GM12878 (cell line): Measurements from ENCODE around the gene NPM3.

Source experiments
- EP300 ChIP-seq, 2 experiments: fragments of 150-350 bp in 1 of 2; IDR thresholded peaks; 2 replicates each; pipeline ENCODE4 v1.6.1; 2011 to 2012; ENCODE audit warnings: low read depth in 2 of 2, low read length in 2 of 2, borderline replicate concordance in 1 of 2, improper control_type of control experiment in 1 of 2, inconsistent platforms in 1 of 2; ENCODE audit not compliant: control insufficient read depth in 1 of 2
- MTA3 ChIP-seq: IDR thresholded peaks from 2 replicates; pipeline ENCODE4 v1.6.1; 2012; ENCODE audit warnings: low read length, inconsistent platforms, borderline replicate concordance
- POLR2A ChIP-seq: IDR thresholded peaks from 2 replicates; pipeline ENCODE4 v1.6.1; 2011; ENCODE audit warnings: low read depth, mild to moderate bottlenecking, low read length
- SMAD1 ChIP-seq: fragments of 450-650 bp; IDR thresholded peaks from 2 replicates; pipeline ENCODE4 v1.6.1; 2018; ENCODE audit warnings: mild to moderate bottlenecking, low read depth; ENCODE audit not compliant: partially characterized antibody
- SMARCA5 ChIP-seq: fragments of 450-650 bp; IDR thresholded peaks from 2 replicates; pipeline ENCODE4 v1.6.1; 2017; ENCODE audit warnings: mild to moderate bottlenecking
- SREBF2 ChIP-seq: IDR thresholded peaks from 2 replicates; pipeline ENCODE4 v1.6.1; 2012; ENCODE audit warnings: mild to moderate bottlenecking, low read length
- TAF1 ChIP-seq: IDR thresholded peaks from 2 replicates; pipeline ENCODE4 v1.6.1; 2011; ENCODE audit warnings: mild to moderate bottlenecking, low read depth, low read length, borderline replicate concordance
- TARDBP ChIP-seq: IDR thresholded peaks from 2 replicates; pipeline ENCODE4 v1.6.1; 2016; ENCODE audit warnings: borderline replicate concordance
- ZNF274 ChIP-seq: IDR thresholded peaks from one replicate; pipeline ENCODE4 v1.8.0; 2011; ENCODE audit not compliant: insufficient read length, insufficient read depth
- TF ChIP-seq, protein P1 (sequence below): IDR thresholded peaks from 2 replicates; pipeline ENCODE4 v1.6.1; 2012; ENCODE audit warnings: low read depth, low read length, improper control_type of control experiment
- TF ChIP-seq, protein P2 (sequence below): fragments of 450-650 bp; IDR thresholded peaks from 2 replicates; pipeline ENCODE4 v1.6.1; 2016; ENCODE audit warnings: mild to moderate bottlenecking, moderate library complexity, borderline replicate concordance
- TF ChIP-seq, protein P3 (sequence below), 3 experiments: IDR thresholded peaks in 2 of 3; conservative IDR thresholded peaks in 1 of 3; 2 replicates each; pipeline ENCODE4 v1.5.1; 2011; ENCODE audit warnings: low read depth in 3 of 3, low read length in 3 of 3, mild to moderate bottlenecking in 3 of 3, control low read depth in 2 of 3, moderate library complexity in 2 of 3, inconsistent platforms in 1 of 3, mixed read lengths in 1 of 3; ENCODE audit not compliant: control insufficient read depth in 2 of 3, insufficient read depth in 1 of 3; ENCODE audit errors: extremely low read depth in 1 of 3
- TF ChIP-seq, protein P4 (sequence below): IDR thresholded peaks from 2 replicates; pipeline ENCODE4 v1.6.1; 2011; ENCODE audit warnings: low read depth, low read length, improper control_type of control experiment, borderline replicate concordance

DNA sequence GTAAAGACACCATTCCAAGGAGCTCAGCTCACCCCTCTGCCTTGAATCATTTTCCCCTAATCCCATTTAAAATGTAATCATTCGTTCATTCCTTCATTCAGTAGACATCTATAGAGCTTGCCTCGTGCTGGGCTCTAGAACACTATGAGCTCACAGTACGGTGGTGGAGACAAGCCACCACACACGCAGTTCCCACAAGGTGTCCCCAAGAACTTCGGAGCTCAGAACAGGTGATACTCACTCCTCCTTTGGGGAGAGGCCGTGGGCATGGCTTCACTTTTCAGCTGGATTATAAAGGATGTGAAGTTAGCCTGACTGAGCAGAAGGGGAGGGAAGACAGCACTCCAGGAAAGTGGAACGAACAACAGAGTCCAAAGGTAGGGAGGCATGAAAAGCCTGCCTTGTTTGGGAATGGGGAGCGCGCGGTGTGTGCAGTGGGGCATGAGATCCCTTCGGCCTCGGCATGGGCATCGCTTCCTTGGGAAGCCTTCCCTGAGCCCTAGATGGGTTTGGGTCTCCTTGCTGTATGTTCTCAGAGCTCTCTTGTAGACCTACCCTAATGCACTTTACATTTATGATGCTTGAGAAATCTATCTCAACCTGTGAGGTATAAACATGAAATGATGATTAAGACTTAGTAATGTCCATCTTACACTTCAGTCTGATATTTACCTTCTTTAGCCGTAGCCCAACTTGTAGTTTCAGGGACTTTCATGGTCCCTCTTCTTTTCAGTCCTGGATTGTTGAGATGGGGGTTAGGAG lies 35.8 kb upstream of the NPM3 start:
- TF ChIP-seq POLR2A, result peak; percentile 47
- no peak for TF ChIP-seq SREBF2
- no peak for TF ChIP-seq EP300 (IDR thresholded peaks at IDR 0.05; ENCODE audit: borderline replicate concordance in 1 of 2, control insufficient read depth in 1 of 2, low read depth in 2 of 2, low read length in 2 of 2)
- TF ChIP-seq, protein P1, sequence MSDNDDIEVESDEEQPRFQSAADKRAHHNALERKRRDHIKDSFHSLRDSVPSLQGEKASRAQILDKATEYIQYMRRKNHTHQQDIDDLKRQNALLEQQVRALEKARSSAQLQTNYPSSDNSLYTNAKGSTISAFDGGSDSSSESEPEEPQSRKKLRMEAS, result no peak; the same call in 1 of the 2 replicates
- TF ChIP-seq TAF1, result no peak
- TF ChIP-seq SMARCA5, result no peak
- no peak for TF ChIP-seq SMAD1
- TF ChIP-seq, protein P2, sequence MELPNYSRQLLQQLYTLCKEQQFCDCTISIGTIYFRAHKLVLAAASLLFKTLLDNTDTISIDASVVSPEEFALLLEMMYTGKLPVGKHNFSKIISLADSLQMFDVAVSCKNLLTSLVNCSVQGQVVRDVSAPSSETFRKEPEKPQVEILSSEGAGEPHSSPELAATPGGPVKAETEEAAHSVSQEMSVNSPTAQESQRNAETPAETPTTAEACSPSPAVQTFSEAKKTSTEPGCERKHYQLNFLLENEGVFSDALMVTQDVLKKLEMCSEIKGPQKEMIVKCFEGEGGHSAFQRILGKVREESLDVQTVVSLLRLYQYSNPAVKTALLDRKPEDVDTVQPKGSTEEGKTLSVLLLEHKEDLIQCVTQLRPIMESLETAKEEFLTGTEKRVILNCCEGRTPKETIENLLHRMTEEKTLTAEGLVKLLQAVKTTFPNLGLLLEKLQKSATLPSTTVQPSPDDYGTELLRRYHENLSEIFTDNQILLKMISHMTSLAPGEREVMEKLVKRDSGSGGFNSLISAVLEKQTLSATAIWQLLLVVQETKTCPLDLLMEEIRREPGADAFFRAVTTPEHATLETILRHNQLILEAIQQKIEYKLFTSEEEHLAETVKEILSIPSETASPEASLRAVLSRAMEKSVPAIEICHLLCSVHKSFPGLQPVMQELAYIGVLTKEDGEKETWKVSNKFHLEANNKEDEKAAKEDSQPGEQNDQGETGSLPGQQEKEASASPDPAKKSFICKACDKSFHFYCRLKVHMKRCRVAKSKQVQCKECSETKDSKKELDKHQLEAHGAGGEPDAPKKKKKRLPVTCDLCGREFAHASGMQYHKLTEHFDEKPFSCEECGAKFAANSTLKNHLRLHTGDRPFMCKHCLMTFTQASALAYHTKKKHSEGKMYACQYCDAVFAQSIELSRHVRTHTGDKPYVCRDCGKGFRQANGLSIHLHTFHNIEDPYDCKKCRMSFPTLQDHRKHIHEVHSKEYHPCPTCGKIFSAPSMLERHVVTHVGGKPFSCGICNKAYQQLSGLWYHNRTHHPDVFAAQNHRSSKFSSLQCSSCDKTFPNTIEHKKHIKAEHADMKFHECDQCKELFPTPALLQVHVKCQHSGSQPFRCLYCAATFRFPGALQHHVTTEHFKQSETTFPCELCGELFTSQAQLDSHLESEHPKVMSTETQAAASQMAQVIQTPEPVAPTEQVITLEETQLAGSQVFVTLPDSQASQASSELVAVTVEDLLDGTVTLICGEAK, result no peak; the same call in 1 of the 2 replicates
- TF ChIP-seq, protein P3, sequence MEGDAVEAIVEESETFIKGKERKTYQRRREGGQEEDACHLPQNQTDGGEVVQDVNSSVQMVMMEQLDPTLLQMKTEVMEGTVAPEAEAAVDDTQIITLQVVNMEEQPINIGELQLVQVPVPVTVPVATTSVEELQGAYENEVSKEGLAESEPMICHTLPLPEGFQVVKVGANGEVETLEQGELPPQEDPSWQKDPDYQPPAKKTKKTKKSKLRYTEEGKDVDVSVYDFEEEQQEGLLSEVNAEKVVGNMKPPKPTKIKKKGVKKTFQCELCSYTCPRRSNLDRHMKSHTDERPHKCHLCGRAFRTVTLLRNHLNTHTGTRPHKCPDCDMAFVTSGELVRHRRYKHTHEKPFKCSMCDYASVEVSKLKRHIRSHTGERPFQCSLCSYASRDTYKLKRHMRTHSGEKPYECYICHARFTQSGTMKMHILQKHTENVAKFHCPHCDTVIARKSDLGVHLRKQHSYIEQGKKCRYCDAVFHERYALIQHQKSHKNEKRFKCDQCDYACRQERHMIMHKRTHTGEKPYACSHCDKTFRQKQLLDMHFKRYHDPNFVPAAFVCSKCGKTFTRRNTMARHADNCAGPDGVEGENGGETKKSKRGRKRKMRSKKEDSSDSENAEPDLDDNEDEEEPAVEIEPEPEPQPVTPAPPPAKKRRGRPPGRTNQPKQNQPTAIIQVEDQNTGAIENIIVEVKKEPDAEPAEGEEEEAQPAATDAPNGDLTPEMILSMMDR (IDR thresholded peaks at IDR 0.05 in 2 of 3, conservative IDR thresholded peaks at IDR 0.05 in 1 of 3; ENCODE audit: control insufficient read depth in 2 of 3, extremely low read depth in 1 of 3, insufficient read depth in 1 of 3, low read depth in 3 of 3, low read length in 3 of 3), result no peak
- no peak for TF ChIP-seq ZNF274
- no peak for TF ChIP-seq MTA3
- TF ChIP-seq, protein P4, sequence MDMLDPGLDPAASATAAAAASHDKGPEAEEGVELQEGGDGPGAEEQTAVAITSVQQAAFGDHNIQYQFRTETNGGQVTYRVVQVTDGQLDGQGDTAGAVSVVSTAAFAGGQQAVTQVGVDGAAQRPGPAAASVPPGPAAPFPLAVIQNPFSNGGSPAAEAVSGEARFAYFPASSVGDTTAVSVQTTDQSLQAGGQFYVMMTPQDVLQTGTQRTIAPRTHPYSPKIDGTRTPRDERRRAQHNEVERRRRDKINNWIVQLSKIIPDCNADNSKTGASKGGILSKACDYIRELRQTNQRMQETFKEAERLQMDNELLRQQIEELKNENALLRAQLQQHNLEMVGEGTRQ, result no peak
- TF ChIP-seq TARDBP, result no peak
